C4-2B (cell line): Measurements from ENCODE around the gene HTR7.

ENCODE experiments used
- CTCF ChIP-seq: fragments of 450-650 bp; conservative IDR thresholded peaks from 2 replicates; pipeline ENCODE4 v1.5.1; 2017; ENCODE audit warnings: mild to moderate bottlenecking
- ZFX ChIP-seq: fragments of 450-650 bp; IDR thresholded peaks from 2 replicates; pipeline ENCODE4 v1.6.1; 2017

- no peak for TF ChIP-seq CTCF
- no peak for TF ChIP-seq ZFX
These were observed 48.1 kb upstream of the HTR7 start for GRCh38 chr10:90905925-90906324.
